Stomach (tissue), 9 donors: ENCODE data around the gene PTPRD. TPM values are rescaled to one million over a fixed set of nuclear protein-coding genes. Genes with fewer than 3 reads are reported as not detected.

Source experiments
- DNase-seq, 2 donors: peaks; one replicate each; pipeline versions ENCODE4 v3.0.0 to v3.0.0-alpha.2; 2013 to 2019
- H3K27ac ChIP-seq, 5 donors: fragments of 200-600 bp in 4 of 5; sonication (generic) in 4 of 5; one replicate each; pipeline ENCODE4 v1.5.1; 2013 to 2019; ENCODE audit warnings: mild to moderate bottlenecking in 1 of 5, moderate library complexity in 1 of 5
- H3K27me3 ChIP-seq, 3 donors: fragments of 200-600 bp; sonication (generic); one replicate each; pipeline ENCODE4 v1.5.1; 2017 to 2019; ENCODE audit warnings: mixed run types in 1 of 3
- H3K36me3 ChIP-seq, 4 donors: fragments of 200-600 bp; sonication (generic); 1 replicate in 3 of 4; 2 replicates in 1 of 4; pipeline ENCODE4 v1.5.1; 2016 to 2019
- H3K4me1 ChIP-seq, 4 donors: fragments of 200-600 bp; sonication (generic); one replicate each; pipeline ENCODE4 v1.5.1; 2016 to 2019
- H3K4me3 ChIP-seq, 4 donors: fragments of 200-600 bp; sonication (generic) in 3 of 4; one replicate each; pipeline ENCODE4 v1.5.1; 2016 to 2019; ENCODE audit warnings: mild to moderate bottlenecking in 1 of 4
- H3K9me3 ChIP-seq, 4 donors: fragments of 200-600 bp; sonication (generic); one replicate each; pipeline ENCODE4 v1.5.1; 2016 to 2019
- EP300 ChIP-seq: sonication (generic); formaldehyde crosslinking; IDR thresholded peaks from one replicate; pipeline ENCODE4 v1.6.1; 2017; ENCODE audit warnings: antibody characterized with exemption
- POLR2A ChIP-seq, 4 donors: fragments of 450-650 bp; IDR thresholded peaks; one replicate each; pipeline ENCODE4 v1.6.1; 2016; ENCODE audit warnings: antibody characterized with exemption in 4 of 4, control low read depth in 2 of 4, mild to moderate bottlenecking in 1 of 4, moderate library complexity in 1 of 4
- POLR2AphosphoS5 ChIP-seq, 3 donors: sonication (generic); formaldehyde crosslinking; IDR thresholded peaks; one replicate each; pipeline ENCODE4 v1.6.1; 2016; ENCODE audit warnings: antibody characterized with exemption in 3 of 3
- WGBS, 5 donors: extraction: QIAGEN DNeasy Blood & Tissue Kit in 3 of 5; methylation state at CpG; one replicate each; pipeline versions ENCODE4 v1.1.5 to v1.1.7; 2013 to 2018; 5-methylcytosine and 5-hydroxymethylcytosine counted together
- intact Hi-C: fragments of 100-400 bp; cut with DNase I; formaldehyde crosslinking; loops from one replicate; pipeline ENCODE4 v1.15.1; 2023; ENCODE audit warnings: low total_unique reads
- polyA plus RNA-seq, 3 donors: library from polyadenylated mRNA; stranded (reverse); fragments of 200-250 nt; gene quantifications; one replicate each; pipeline ENCODE4 v1.2.3, GENCODE V29; 2013
- total RNA-seq, 5 donors: library from RNA; depleted of rRNA; stranded (reverse); fragments of >200 nt; gene quantifications; one replicate each; pipeline versions ENCODE4 v1.1.0 to v1.2.3, GENCODE V29; 2014 to 2016
- TF ChIP-seq, protein P1 (sequence below), 7 experiments: fragments of 450-650 bp in 4 of 7; fragments of 200-600 bp in 3 of 7; sonication (generic) in 3 of 7; IDR thresholded peaks; one replicate each; pipeline ENCODE4 v1.5.1; 2016 to 2019; ENCODE audit warnings: antibody characterized with exemption in 7 of 7, control low read depth in 2 of 7, mild to moderate bottlenecking in 1 of 7
- donor health status: healthy with polysubstance abuse.
- donor health status: Bipolar disorder and iron deficiency.
- donor health status: healthy.

The PTPRD gene
- total and polyA plus RNA-seq, 8 donors: 0.12 to 53.1 (median 1.2) TPM

DNA sequence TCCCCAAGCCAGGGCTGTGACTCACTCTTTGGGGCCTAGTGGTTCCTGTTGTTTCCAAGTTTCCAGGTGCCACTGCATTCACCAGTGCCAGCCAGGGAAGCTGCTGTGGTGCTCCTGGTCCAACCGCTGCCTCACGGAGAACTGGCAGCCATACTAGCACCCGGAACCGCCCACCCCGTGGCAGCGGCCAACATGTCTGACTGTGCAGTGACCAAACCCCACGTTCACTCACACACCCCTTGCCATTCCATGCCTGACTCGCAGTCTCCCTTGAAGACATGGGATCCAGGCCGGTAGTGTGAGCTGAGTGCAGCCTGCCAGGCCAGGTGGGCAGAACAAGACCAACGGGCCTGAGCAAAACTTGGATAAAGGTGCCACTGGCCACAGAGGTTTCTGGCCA lies 1968.2 kb downstream of the PTPRD start:
- DNase-seq: no peak
- Histone ChIP-seq H3K4me3 (no peak overlapping the region), H3K36me3 (no peaks in the 10 kb centered on the region), H3K9me3 (no peaks in the 10 kb centered on the region), H3K27ac (no peak overlapping the region), H3K27me3 (no peaks in the 10 kb centered on the region), H3K4me1 (no peaks in the 10 kb centered on the region)
- WGBS, 5 donors: 88 to 98% (median 96%) methylated on average over 8 to 10 of the region's 10 CpGs
- no peak for TF ChIP-seq POLR2AphosphoS5 (IDR thresholded peaks at IDR 0.05)
- no peak for TF ChIP-seq POLR2A (IDR thresholded peaks at IDR 0.05)
- TF ChIP-seq EP300: no peak
- TF ChIP-seq, protein P1, sequence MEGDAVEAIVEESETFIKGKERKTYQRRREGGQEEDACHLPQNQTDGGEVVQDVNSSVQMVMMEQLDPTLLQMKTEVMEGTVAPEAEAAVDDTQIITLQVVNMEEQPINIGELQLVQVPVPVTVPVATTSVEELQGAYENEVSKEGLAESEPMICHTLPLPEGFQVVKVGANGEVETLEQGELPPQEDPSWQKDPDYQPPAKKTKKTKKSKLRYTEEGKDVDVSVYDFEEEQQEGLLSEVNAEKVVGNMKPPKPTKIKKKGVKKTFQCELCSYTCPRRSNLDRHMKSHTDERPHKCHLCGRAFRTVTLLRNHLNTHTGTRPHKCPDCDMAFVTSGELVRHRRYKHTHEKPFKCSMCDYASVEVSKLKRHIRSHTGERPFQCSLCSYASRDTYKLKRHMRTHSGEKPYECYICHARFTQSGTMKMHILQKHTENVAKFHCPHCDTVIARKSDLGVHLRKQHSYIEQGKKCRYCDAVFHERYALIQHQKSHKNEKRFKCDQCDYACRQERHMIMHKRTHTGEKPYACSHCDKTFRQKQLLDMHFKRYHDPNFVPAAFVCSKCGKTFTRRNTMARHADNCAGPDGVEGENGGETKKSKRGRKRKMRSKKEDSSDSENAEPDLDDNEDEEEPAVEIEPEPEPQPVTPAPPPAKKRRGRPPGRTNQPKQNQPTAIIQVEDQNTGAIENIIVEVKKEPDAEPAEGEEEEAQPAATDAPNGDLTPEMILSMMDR (IDR thresholded peaks at IDR 0.05): no peak
- intact Hi-C loops: no loop called here

DNA sequence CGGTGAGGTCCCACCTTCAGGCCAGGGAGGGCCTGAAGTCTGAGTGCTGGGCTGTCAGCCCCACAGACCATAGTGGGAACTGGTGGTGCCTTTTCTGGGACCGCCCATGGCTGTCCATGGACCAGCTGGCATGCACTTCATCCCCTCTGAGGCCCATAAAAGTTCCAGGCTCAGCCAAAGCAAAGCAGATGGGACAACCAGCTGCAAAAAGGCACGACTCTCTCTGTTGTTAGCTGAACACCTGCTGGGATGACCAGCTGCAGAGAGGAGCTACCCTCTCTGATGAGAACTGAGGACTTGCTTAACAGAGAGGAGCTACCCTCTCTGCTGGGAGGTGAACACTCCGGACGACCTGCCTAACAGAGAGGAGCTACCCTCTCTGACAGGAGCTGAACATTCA lies 1968.9 kb downstream of the PTPRD start:
- DNase-seq: no peak
- TF ChIP-seq POLR2A (IDR thresholded peaks at IDR 0.05): no peak
- TF ChIP-seq, protein P1 (IDR thresholded peaks at IDR 0.05): no peak
- 83 to 91% (median 86%) methylated on average over 5 of the region's 5 CpGs for WGBS, 5 donors
- Histone ChIP-seq H3K4me3 (no peak overlapping the region), H3K27me3 (no peaks in the 10 kb centered on the region), H3K27ac (no peak overlapping the region), H3K36me3 (no peaks in the 10 kb centered on the region), H3K4me1 (no peaks in the 10 kb centered on the region), H3K9me3 (no peaks in the 10 kb centered on the region)
- intact Hi-C loops: no loop called here

DNA sequence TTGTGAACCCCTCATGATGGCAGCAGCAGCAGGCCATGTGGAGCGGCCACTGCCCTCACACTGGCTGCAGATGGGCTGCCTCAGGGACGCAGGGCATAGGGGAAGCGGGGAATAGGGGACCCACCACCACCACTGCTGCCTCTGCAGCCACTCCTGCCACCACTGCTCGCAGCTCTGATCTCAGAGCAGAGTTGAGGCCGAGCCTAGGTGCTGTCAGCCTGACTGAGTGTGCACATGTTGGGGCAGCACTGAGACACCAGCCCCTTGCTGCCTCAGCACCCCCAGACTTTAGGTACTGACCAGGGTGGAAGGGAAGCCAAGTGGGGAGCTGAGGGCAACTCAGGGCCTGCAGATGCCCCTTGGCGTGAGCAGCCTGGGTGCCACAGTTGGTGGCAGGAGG lies 1969.3 kb downstream of the PTPRD start:
- Histone ChIP-seq H3K27me3 (no peaks in the 10 kb centered on the region), H3K4me3 (no peak overlapping the region), H3K36me3 (no peaks in the 10 kb centered on the region), H3K4me1 (no peaks in the 10 kb centered on the region), H3K9me3 (no peaks in the 10 kb centered on the region), H3K27ac (no peak overlapping the region)
- 84 to 91% (median 89%) methylated on average over 6 of the region's 6 CpGs for WGBS, 5 donors
- TF ChIP-seq POLR2AphosphoS5 (IDR thresholded peaks at IDR 0.05): no peak
- TF ChIP-seq POLR2A (IDR thresholded peaks at IDR 0.05): no peak
- no peak for TF ChIP-seq EP300
- TF ChIP-seq, protein P1 (IDR thresholded peaks at IDR 0.05): no peak
- intact Hi-C loops: no loop called here
- DNase-seq: no peak

DNA sequence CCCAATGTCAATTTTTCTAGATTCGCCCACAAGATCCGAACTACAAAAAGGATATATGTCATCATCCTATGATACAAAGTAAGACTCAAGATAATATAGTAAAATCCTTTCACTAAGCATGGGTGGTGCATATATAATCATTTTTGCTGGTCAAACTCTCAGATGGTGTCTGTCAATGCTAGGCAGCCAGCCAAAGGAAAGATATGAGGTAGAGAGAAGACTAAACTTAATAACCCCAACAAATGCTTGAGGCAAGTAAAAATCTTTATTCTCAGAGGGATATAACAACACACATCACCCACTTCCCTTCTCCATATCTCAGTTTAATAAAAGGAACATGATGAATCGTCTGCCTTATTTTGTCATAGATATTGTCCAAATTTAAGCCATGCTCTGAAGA lies 1972.0 kb downstream of the PTPRD start:
- DNase-seq: no peak
- Histone ChIP-seq H3K36me3 (no peaks in the 10 kb centered on the region), H3K4me1 (no peaks in the 10 kb centered on the region), H3K27ac (no peak overlapping the region), H3K4me3 (no peak overlapping the region), H3K9me3 (no peaks in the 10 kb centered on the region), H3K27me3 (no peaks in the 10 kb centered on the region)
- intact Hi-C loops: no loop called here
- TF ChIP-seq POLR2A (IDR thresholded peaks at IDR 0.05): no peak
- TF ChIP-seq, protein P1 (IDR thresholded peaks at IDR 0.05): no peak
- no peak for TF ChIP-seq POLR2AphosphoS5 (IDR thresholded peaks at IDR 0.05)
- no peak for TF ChIP-seq EP300
- 74 to 93% (median 86%) methylated on average over 3 of the region's 3 CpGs for WGBS, 5 donors
